ENCODE measurements around the gene PPP2R2C. TPM values are rescaled to one million over a fixed set of nuclear protein-coding genes. Genes with fewer than 3 reads are reported as not detected.

The PPP2R2C gene
- total and polyA plus RNA-seq, 4 experiments from 2014 or later = not detected

DNA sequence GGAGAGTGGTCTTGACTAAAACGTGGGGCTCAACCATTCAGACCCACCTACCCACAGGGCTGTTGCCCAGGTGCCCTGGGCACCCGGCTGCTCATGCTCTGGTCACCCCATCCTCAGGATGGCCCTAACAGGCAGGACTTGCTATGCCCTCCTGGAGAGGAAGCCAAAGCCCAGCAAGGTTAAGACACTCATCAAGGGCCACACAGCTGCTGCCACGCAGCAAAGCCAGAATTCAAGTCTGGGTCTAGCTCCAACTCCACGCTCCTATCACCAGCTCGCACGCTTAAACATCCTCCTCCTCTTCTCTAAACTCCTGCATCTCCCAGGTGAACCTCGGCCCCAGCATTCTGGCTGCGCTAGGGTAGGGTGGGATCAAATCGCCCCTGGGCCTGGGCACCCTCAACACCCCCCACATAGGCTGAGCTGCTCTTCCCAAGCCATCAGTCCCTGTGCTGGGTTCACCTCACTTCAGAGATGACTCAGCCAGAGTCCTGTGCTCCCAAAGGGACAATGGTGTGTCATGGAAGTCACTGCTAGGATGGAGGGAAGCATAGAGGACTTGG lies 54.1 kb downstream of the PPP2R2C start:
- Histone ChIP-seq H3K9me3 (ENCODE audit: control insufficient read depth in 1 of 2, low read length in 2 of 2) (no peaks in the 10 kb centered on the region), H3K4me1 (ENCODE audit: insufficient read depth, low read length) (no peaks in the 10 kb centered on the region), H3K4me3 (ENCODE audit: low read length in 2 of 2) (no peak overlapping the region), H3K36me3 (ENCODE audit: insufficient read depth, low read length) (no peaks in the 10 kb centered on the region), H3K27me3 (ENCODE audit: insufficient read depth, low read length) (no peaks in the 10 kb centered on the region), H3K27ac (ENCODE audit: low read depth, low read length) (no peak overlapping the region)
- H3K4me1 Mint-ChIP-seq = no peaks in the 10 kb centered on the region
- H3K9me3 Mint-ChIP-seq = peaks cover 0 to 3% (median 0%) of the 10 kb centered on the region in 8 donors
- H3K27ac Mint-ChIP-seq = no peak overlapping the region
- H3K27me3 Mint-ChIP-seq = peaks cover 12 to 16% of the 10 kb centered on the region in 2 donors
- CTCF ChIA-PET (ENCODE audit: partially characterized antibody) = no interaction called here
- H3K4me3 Mint-ChIP-seq = no peak overlapping the region
- POLR2A ChIA-PET (ENCODE audit: partially characterized antibody) = no interaction called here
- intact Hi-C loops (cut with micrococcal nuclease) = no loop called here
- H3K36me3 Mint-ChIP-seq = no peaks in the 10 kb centered on the region
- DNase-seq = no peak

DNA sequence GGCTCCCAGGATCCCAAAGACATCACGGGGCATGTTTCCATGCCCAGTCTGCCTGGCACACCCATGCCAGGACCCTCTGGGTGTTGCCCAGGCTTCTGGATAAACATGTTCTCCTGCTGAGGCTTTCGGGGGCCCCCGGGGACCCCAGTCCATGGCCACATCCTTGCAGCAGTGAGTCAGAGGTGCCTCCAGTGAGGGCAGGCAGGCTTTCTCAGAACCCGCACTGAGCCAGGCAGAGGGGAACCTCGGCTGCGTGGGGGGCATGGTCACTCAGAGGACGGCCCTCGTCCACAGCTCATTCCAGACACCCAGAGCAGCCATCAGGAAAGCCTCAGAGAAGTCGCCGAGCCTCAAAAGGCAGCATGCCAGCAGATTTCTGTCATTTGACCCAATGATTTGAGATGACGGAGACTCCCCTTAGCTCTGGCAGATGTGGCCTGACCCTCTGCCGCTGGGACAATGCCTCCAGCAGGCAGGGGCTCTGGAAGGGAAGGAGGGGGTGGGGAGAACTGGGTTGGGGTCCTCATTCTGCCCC lies 54.8 kb downstream of the PPP2R2C start:
- Histone ChIP-seq H3K4me1 (ENCODE audit: insufficient read depth, low read length) (no peaks in the 10 kb centered on the region), H3K4me3 (ENCODE audit: low read length in 2 of 2) (no peak overlapping the region), H3K27ac (ENCODE audit: low read depth, low read length) (no peak overlapping the region), H3K36me3 (ENCODE audit: insufficient read depth, low read length) (no peaks in the 10 kb centered on the region), H3K9me3 (ENCODE audit: control insufficient read depth in 1 of 2, low read length in 2 of 2) (no peaks in the 10 kb centered on the region), H3K27me3 (ENCODE audit: insufficient read depth, low read length) (no peaks in the 10 kb centered on the region)
- Mint-ChIP-seq H3K27ac (no peak overlapping the region), H3K4me3 (no peak overlapping the region), H3K9me3 (peaks cover 0 to 7% (median 3%) of the 10 kb centered on the region in 8 donors), H3K36me3 (no peaks in the 10 kb centered on the region), H3K27me3 (peaks cover 12 to 13% of the 10 kb centered on the region in 2 donors), H3K4me1 (no peaks in the 10 kb centered on the region)
- DNase-seq = no peak
- CTCF ChIA-PET (ENCODE audit: partially characterized antibody) = no interaction called here
- POLR2A ChIA-PET (ENCODE audit: partially characterized antibody) = no interaction called here
- intact Hi-C loops (cut with micrococcal nuclease) = no loop called here

DNA sequence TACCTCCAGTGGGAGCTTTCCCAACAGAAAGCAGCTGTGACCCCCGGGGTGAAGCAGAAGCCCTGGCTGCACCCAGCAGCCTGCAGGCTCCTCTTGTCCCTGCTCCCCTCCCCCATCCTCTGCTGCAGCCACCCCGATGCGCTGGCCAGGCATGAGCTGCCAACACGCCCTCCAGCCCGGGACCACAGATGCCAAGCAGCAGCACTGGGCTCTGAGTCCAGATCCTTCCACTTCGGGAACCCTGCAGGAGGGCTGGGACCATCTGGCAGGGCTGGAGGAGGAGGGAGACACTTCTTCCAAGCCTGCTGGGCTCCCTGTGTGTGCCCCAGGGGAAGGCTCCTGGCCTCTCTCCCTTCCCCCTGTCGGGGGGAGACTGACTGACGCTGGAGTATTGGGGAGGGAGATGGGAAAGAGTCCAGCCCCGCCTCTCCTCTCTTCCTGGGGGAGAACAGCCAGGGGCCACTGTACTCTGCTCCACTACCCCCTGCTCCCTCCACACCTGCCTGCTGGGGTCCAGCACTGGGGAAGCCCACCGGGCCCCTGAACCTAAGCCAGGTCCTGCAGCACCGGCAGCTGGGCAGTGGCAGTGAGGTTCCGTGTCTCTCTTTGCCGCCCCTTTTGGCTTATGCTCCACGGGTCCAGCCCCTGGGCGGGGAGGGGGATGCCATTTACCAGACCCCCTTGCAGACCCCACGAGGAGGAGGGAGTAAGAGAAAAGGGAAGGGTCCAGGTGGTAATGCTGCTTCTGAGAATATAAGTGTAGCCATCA lies 55.7 kb downstream of the PPP2R2C start:
- Histone ChIP-seq H3K4me1 (ENCODE audit: insufficient read depth, low read length) (no peaks in the 10 kb centered on the region), H3K9me3 (ENCODE audit: control insufficient read depth in 1 of 2, low read length in 2 of 2) (no peaks in the 10 kb centered on the region), H3K27ac (ENCODE audit: low read depth, low read length) (no peak overlapping the region), H3K4me3 (ENCODE audit: low read length in 2 of 2) (no peak overlapping the region), H3K36me3 (ENCODE audit: insufficient read depth, low read length) (no peaks in the 10 kb centered on the region), H3K27me3 (ENCODE audit: insufficient read depth, low read length) (no peaks in the 10 kb centered on the region)
- Mint-ChIP-seq H3K27ac (no peak overlapping the region), H3K27me3 (peaks cover 12% of the 10 kb centered on the region in 2 donors), H3K4me3 (no peak overlapping the region), H3K9me3 (peaks cover 0 to 7% (median 3%) of the 10 kb centered on the region in 8 donors), H3K36me3 (no peaks in the 10 kb centered on the region), H3K4me1 (no peaks in the 10 kb centered on the region)
- POLR2A ChIA-PET (ENCODE audit: partially characterized antibody) = no interaction called here
- no peak for DNase-seq
- CTCF ChIA-PET (ENCODE audit: partially characterized antibody) = no interaction called here
- intact Hi-C loops (cut with micrococcal nuclease) = no loop called here

DNA sequence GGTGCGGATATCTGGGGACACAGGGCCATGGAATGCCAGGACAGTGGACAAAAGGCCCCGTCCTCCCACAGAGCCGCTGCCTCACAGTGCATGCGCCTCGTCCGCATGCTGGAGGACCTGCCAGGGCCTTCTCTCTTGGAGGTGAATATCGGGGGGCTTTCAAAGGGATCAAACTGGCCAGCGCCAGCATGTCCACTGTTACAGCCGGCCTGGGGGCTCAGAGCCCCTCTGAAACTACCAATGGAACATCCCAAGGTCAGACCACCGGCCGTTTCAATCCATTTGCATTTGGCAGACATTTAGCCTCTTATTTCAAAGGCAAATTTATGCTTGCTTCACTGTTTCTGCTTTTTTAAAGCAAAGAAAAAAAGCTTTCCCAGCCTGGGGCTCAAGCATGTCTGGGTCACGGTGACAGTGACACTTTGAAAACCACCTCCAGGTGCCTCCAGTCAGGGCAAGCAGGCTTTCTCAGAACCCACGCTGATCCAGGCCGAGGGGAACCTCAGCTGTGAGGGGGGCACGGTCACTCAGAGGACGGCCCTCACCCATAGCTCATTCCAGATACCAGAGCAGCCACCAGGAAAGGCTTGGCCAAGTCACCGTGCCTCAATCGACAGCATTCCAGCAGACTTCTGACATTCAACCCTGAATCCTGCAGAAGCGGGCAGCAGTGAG lies 57.2 kb downstream of the PPP2R2C start:
- DNase-seq = no peak
- Mint-ChIP-seq H3K4me1 (no peaks in the 10 kb centered on the region), H3K36me3 (no peaks in the 10 kb centered on the region), H3K9me3 (peaks cover 0 to 7% (median 3%) of the 10 kb centered on the region in 8 donors), H3K4me3 (no peak overlapping the region), H3K27me3 (peaks cover 12% of the 10 kb centered on the region in 2 donors), H3K27ac (no peak overlapping the region)
- POLR2A ChIA-PET (ENCODE audit: partially characterized antibody) = no interaction called here
- intact Hi-C loops (cut with micrococcal nuclease) = no loop called here
- Histone ChIP-seq H3K9me3 (ENCODE audit: control insufficient read depth in 1 of 2, low read length in 2 of 2) (no peaks in the 10 kb centered on the region), H3K4me1 (ENCODE audit: insufficient read depth, low read length) (no peaks in the 10 kb centered on the region), H3K4me3 (ENCODE audit: low read length in 2 of 2) (no peak overlapping the region), H3K36me3 (ENCODE audit: insufficient read depth, low read length) (no peaks in the 10 kb centered on the region), H3K27me3 (ENCODE audit: insufficient read depth, low read length) (no peaks in the 10 kb centered on the region), H3K27ac (ENCODE audit: low read depth, low read length) (no peak overlapping the region)
- CTCF ChIA-PET (ENCODE audit: partially characterized antibody) = interaction anchor here (1.0 to 1.2 kb wide), 2 partner anchors 8 to 83 kb away, joined by 3 to 4 read pairs; no protein-coding TSS in a partner anchor

DNA sequence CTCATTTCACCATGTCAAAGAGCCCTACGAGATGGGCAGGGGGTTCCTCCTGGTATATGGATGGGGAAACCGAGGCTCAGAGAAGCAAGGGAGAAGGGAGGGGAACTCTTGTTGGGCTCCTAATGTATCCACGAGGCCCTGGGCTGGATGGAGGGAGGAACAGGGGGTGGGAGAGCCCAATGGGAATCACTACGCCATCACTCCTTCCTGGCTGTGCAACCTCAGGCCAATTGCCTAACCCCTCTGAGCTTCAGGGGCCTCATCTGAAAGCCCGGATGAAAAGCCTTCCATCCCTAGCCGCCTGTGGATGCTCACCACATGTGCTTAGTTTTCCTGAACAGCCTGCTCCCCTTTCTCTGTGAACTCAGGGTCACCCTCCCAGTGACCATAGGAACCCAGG lies 57.8 kb downstream of the PPP2R2C start:
- Histone ChIP-seq H3K27ac (ENCODE audit: low read depth, low read length) (no peak overlapping the region), H3K4me3 (ENCODE audit: low read length in 2 of 2) (no peak overlapping the region), H3K9me3 (ENCODE audit: control insufficient read depth in 1 of 2, low read length in 2 of 2) (no peaks in the 10 kb centered on the region), H3K4me1 (ENCODE audit: insufficient read depth, low read length) (no peaks in the 10 kb centered on the region), H3K27me3 (ENCODE audit: insufficient read depth, low read length) (no peaks in the 10 kb centered on the region), H3K36me3 (ENCODE audit: insufficient read depth, low read length) (no peaks in the 10 kb centered on the region)
- no peak overlapping the region for H3K27ac Mint-ChIP-seq
- H3K27me3 Mint-ChIP-seq = peaks cover 12% of the 10 kb centered on the region in 2 donors
- no peaks in the 10 kb centered on the region for H3K4me1 Mint-ChIP-seq
- intact Hi-C loops (cut with micrococcal nuclease) = no loop called here
- DNase-seq = no peak
- CTCF ChIA-PET (ENCODE audit: partially characterized antibody) = interaction anchor here (0.7 kb wide), 1 partner anchor 1791 kb away, joined by 3 read pairs; no protein-coding TSS in a partner anchor
- no peak overlapping the region for H3K4me3 Mint-ChIP-seq
- no peaks in the 10 kb centered on the region for H3K36me3 Mint-ChIP-seq
- POLR2A ChIA-PET (ENCODE audit: partially characterized antibody) = no interaction called here
- H3K9me3 Mint-ChIP-seq = peaks cover 0 to 7% (median 3%) of the 10 kb centered on the region in 8 donors

DNA sequence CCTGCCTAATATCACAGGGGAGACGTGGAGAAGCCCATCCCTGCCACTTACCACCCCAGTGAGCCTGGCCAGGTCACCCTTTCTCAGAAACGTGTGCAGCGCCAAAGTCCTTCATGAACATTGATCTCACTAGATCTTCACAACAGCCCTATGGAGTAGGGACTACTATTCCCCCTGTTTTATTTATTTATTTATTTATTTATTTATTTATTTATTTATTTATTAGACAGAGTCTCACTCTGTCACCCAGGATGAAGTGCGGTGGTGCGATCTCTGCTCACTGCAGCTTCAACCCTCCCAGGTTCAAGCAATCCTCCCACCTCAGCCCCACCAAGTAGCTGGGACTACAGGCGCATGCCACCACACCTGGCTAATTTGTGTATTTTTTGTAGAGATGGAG lies 61.8 kb downstream of the PPP2R2C start:
- H3K4me3 Mint-ChIP-seq = no peak overlapping the region
- ChIA-PET POLR2A (ENCODE audit: partially characterized antibody) (no interaction called here), CTCF (ENCODE audit: partially characterized antibody) (no interaction called here)
- no peaks in the 10 kb centered on the region for H3K9me3 ChIP-seq (ENCODE audit: control insufficient read depth in 1 of 2, low read length in 2 of 2)
- H3K27ac ChIP-seq (ENCODE audit: low read depth, low read length) = no peak overlapping the region
- H3K36me3 ChIP-seq (ENCODE audit: insufficient read depth, low read length) = no peaks in the 10 kb centered on the region
- no peaks in the 10 kb centered on the region for H3K4me1 ChIP-seq (ENCODE audit: insufficient read depth, low read length)
- no peak overlapping the region for H3K4me3 ChIP-seq (ENCODE audit: low read length in 2 of 2)
- peaks cover under 1% of the 10 kb centered on the region for H3K27me3 ChIP-seq (ENCODE audit: insufficient read depth, low read length)
- no peak overlapping the region for H3K27ac Mint-ChIP-seq
- H3K9me3 Mint-ChIP-seq = peaks cover 0 to 7% (median 3%) of the 10 kb centered on the region in 8 donors
- H3K4me1 Mint-ChIP-seq = no peaks in the 10 kb centered on the region
- H3K27me3 Mint-ChIP-seq = peaks cover 13 to 14% of the 10 kb centered on the region in 2 donors
- intact Hi-C loops (cut with micrococcal nuclease) = no loop called here
- H3K36me3 Mint-ChIP-seq = no peaks in the 10 kb centered on the region
- no peak for DNase-seq

DNA sequence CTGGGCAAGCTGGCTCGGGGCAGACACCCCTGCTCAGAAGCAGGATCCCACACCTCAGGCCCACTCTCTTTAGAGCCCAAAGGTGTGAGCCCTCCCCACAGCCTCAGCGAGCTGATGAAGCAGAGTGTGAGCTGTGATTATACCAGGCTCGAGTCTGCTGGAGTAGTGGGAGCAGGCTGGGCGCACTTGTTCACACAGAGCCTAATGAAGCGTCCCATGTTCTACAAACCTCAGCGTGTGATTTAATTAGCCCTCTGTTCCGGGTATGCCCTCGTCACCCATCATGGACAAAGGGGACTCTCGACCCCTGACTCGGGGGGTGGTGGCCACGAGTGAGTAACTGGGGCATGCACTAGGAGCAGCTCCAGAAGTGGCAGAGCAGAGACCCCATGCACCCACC lies 62.3 kb downstream of the PPP2R2C start:
- Histone ChIP-seq H3K36me3 (ENCODE audit: insufficient read depth, low read length) (no peaks in the 10 kb centered on the region), H3K27me3 (ENCODE audit: insufficient read depth, low read length) (peaks cover 5% of the 10 kb centered on the region), H3K9me3 (ENCODE audit: control insufficient read depth in 1 of 2, low read length in 2 of 2) (no peaks in the 10 kb centered on the region), H3K4me3 (ENCODE audit: low read length in 2 of 2) (no peak overlapping the region), H3K27ac (ENCODE audit: low read depth, low read length) (no peak overlapping the region), H3K4me1 (ENCODE audit: insufficient read depth, low read length) (no peaks in the 10 kb centered on the region)
- intact Hi-C loops (cut with micrococcal nuclease) = no loop called here
- Mint-ChIP-seq H3K4me1 (no peaks in the 10 kb centered on the region), H3K36me3 (no peaks in the 10 kb centered on the region), H3K9me3 (peaks cover 0 to 7% (median 3%) of the 10 kb centered on the region in 8 donors), H3K27ac (no peak overlapping the region), H3K27me3 (peaks cover 15 to 18% of the 10 kb centered on the region in 2 donors), H3K4me3 (no peak overlapping the region)
- POLR2A ChIA-PET (ENCODE audit: partially characterized antibody) = no interaction called here
- CTCF ChIA-PET (ENCODE audit: partially characterized antibody) = no interaction called here
- no peak for DNase-seq
